Measurements from ENCODE around the gene EDAR. TPM values are rescaled to one million over a fixed set of nuclear protein-coding genes. Genes with fewer than 3 reads are reported as not detected.

The EDAR gene
- total RNA-seq, 1 donor from 2014 or later: not detected

- DNase-seq (ENCODE audit: low read depth in 2 of 2): peak in 1 of 2 donors; percentile 67
Measured at GRCh38 chr2:108968619-108969018, 20.4 kb downstream of the EDAR start.

- DNase-seq (ENCODE audit: low read depth in 2 of 2): no peak
Measured at GRCh38 chr2:108967757-108968156, 21.3 kb downstream of the EDAR start.

GRCh38 chr2:108965540-108966289 is 23.3 kb downstream of the EDAR start:
- no peak for DNase-seq (ENCODE audit: low read depth in 2 of 2)

- DNase-seq (ENCODE audit: low read depth in 2 of 2): no peak
Measured at GRCh38 chr2:108963057-108963456, 26.0 kb downstream of the EDAR start.

- no peak for DNase-seq (ENCODE audit: low read depth in 2 of 2)
Measured at GRCh38 chr2:108961796-108962195, 27.2 kb downstream of the EDAR start.

GRCh38 chr2:108960006-108960405 is 29.0 kb downstream of the EDAR start:
- DNase-seq (ENCODE audit: low read depth in 2 of 2): no peak

- no peak for DNase-seq (ENCODE audit: low read depth in 2 of 2)
Measured at GRCh38 chr2:108959401-108959800, 29.6 kb downstream of the EDAR start.

- no peak for DNase-seq (ENCODE audit: low read depth in 2 of 2)
Measured at GRCh38 chr2:108958632-108959341, 30.2 kb downstream of the EDAR start.

GRCh38 chr2:108958002-108958401 is 31.0 kb downstream of the EDAR start:
- DNase-seq (ENCODE audit: low read depth in 2 of 2): no peak

GRCh38 chr2:108956375-108956774 is 32.6 kb downstream of the EDAR start:
- DNase-seq (ENCODE audit: low read depth in 2 of 2): no peak

GRCh38 chr2:108950369-108951135 is 38.5 kb downstream of the EDAR start:
- DNase-seq (ENCODE audit: low read depth in 2 of 2): no peak

GRCh38 chr2:108949316-108950239 is 39.4 kb downstream of the EDAR start:
- DNase-seq (ENCODE audit: low read depth in 2 of 2): peak in 1 of 2 donors; percentile 14

- no peak for DNase-seq (ENCODE audit: low read depth in 2 of 2)
Measured at GRCh38 chr2:108947271-108947907, 41.6 kb downstream of the EDAR start.

- DNase-seq (ENCODE audit: low read depth in 2 of 2): no peak
Measured at GRCh38 chr2:108946442-108946841, 42.6 kb downstream of the EDAR start.

- no peak for DNase-seq (ENCODE audit: low read depth in 2 of 2)
Measured at GRCh38 chr2:108945969-108946368, 43.1 kb downstream of the EDAR start.

- DNase-seq (ENCODE audit: low read depth in 2 of 2): peak in 1 of 2 donors; percentile 10
Measured at GRCh38 chr2:108944601-108945331, 44.3 kb downstream of the EDAR start.

GRCh38 chr2:108943751-108944150 is 45.3 kb downstream of the EDAR start:
- DNase-seq (ENCODE audit: low read depth in 2 of 2): no peak

- no peak for DNase-seq (ENCODE audit: low read depth in 2 of 2)
Measured at GRCh38 chr2:108942888-108943287, 46.1 kb downstream of the EDAR start.

- no peak for DNase-seq (ENCODE audit: low read depth in 2 of 2)
Measured at GRCh38 chr2:108942231-108942825, 46.7 kb downstream of the EDAR start.

GRCh38 chr2:108941767-108942166 is 47.3 kb downstream of the EDAR start:
- DNase-seq (ENCODE audit: low read depth in 2 of 2): no peak
